Measurements from ENCODE around the gene ALKBH2.

DNA sequence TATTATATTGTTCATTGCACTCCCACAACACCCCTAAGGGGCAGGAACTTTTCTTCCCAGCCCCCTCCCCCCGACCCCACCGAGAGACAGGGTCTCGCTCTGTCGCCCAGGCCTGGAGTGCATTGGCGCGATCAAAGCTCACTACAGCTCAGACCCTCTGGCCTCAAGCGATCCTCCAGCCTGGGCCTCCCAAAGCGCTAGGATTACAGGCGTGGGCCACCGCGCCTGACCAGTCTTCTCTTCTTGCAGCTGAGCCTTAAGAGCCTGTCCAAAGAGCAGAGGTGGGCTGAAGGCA, 3.8 kb upstream of the ALKBH2 start:
- TF ChIP-seq, protein P1, sequence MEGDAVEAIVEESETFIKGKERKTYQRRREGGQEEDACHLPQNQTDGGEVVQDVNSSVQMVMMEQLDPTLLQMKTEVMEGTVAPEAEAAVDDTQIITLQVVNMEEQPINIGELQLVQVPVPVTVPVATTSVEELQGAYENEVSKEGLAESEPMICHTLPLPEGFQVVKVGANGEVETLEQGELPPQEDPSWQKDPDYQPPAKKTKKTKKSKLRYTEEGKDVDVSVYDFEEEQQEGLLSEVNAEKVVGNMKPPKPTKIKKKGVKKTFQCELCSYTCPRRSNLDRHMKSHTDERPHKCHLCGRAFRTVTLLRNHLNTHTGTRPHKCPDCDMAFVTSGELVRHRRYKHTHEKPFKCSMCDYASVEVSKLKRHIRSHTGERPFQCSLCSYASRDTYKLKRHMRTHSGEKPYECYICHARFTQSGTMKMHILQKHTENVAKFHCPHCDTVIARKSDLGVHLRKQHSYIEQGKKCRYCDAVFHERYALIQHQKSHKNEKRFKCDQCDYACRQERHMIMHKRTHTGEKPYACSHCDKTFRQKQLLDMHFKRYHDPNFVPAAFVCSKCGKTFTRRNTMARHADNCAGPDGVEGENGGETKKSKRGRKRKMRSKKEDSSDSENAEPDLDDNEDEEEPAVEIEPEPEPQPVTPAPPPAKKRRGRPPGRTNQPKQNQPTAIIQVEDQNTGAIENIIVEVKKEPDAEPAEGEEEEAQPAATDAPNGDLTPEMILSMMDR (IDR thresholded peaks at IDR 0.05; ENCODE audit: poor library complexity, severe bottlenecking), result no peak
- TF ChIP-seq POLR2AphosphoS5 (IDR thresholded peaks at IDR 0.05) (no peak), RAD21 (conservative IDR thresholded peaks at IDR 0.05) (no peak), MXI1 (conservative IDR thresholded peaks at IDR 0.05; ENCODE audit: poor library complexity, severe bottlenecking) (no peak), EZH2 (IDR thresholded peaks at IDR 0.05; ENCODE audit: borderline replicate concordance, insufficient read depth, low read length, poor library complexity, severe bottlenecking) (no peak)
- TF ChIP-seq, protein P2, sequence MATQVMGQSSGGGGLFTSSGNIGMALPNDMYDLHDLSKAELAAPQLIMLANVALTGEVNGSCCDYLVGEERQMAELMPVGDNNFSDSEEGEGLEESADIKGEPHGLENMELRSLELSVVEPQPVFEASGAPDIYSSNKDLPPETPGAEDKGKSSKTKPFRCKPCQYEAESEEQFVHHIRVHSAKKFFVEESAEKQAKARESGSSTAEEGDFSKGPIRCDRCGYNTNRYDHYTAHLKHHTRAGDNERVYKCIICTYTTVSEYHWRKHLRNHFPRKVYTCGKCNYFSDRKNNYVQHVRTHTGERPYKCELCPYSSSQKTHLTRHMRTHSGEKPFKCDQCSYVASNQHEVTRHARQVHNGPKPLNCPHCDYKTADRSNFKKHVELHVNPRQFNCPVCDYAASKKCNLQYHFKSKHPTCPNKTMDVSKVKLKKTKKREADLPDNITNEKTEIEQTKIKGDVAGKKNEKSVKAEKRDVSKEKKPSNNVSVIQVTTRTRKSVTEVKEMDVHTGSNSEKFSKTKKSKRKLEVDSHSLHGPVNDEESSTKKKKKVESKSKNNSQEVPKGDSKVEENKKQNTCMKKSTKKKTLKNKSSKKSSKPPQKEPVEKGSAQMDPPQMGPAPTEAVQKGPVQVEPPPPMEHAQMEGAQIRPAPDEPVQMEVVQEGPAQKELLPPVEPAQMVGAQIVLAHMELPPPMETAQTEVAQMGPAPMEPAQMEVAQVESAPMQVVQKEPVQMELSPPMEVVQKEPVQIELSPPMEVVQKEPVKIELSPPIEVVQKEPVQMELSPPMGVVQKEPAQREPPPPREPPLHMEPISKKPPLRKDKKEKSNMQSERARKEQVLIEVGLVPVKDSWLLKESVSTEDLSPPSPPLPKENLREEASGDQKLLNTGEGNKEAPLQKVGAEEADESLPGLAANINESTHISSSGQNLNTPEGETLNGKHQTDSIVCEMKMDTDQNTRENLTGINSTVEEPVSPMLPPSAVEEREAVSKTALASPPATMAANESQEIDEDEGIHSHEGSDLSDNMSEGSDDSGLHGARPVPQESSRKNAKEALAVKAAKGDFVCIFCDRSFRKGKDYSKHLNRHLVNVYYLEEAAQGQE (IDR thresholded peaks at IDR 0.05; ENCODE audit: borderline replicate concordance), result no peak

Data from neural cell (in vitro differentiated cells).